Loucy (cell line): ENCODE results near the gene TANC2.

ENCODE experiments used
- CTCF ChIP-seq: fragments of 200-600 bp; sonication (generic); conservative IDR thresholded peaks from 2 replicates; pipeline ENCODE4 v1.5.1; 2014; ENCODE audit warnings: mild to moderate bottlenecking, antibody characterized with exemption, low read length
- EZH2phosphoT487 ChIP-seq: fragments of 200-600 bp; IDR thresholded peaks from 2 replicates; pipeline ENCODE4 v1.6.1; 2018; ENCODE audit warnings: antibody characterized with exemption, mild to moderate bottlenecking, moderate library complexity, borderline replicate concordance

- TF ChIP-seq CTCF (no peak), EZH2phosphoT487 (no peak)
Measured at GRCh38 chr17:62921817-62922216, 44.2 kb upstream of the TANC2 start.
